PC-9 (cell line): Measurements from ENCODE around the gene GSTO1.

Experiments
- CTCF ChIP-seq: fragments of 200-600 bp; sonication (generic); conservative IDR thresholded peaks from 2 replicates; pipeline ENCODE4 v1.6.1; 2017; ENCODE audit warnings: mixed run types, antibody characterized with exemption, mild to moderate bottlenecking, moderate library complexity
- EZH2 ChIP-seq: fragments of 200-600 bp; sonication (generic); IDR thresholded peaks from 2 replicates; pipeline ENCODE4 v1.8.0; 2017; ENCODE audit warnings: antibody characterized with exemption, low read depth

GRCh38 chr10:104250371-104250770 is 4.3 kb upstream of the GSTO1 start:
- TF ChIP-seq CTCF (no peak), EZH2 (no peak)
